ENCODE measurements around the gene UBQLN4.

DNA sequence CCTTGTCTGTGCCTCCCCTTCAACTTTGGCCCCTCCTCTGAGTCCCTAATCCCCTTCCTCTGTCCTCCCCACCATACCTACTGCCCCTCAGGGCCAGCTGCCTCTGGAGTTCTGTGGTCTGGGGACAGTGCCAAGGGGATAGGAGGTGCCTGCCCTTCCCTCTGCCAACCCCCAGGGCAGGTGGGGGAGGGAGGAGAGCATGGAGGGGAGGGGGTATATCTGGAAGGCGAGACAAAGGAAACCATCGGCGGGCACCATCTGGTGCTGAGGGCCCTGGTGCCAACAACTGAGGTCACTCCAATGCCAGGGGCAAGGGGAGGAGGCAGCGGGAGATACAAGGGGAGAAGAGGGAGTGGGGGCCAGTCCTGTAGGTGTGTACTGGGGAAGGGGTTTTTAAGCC lies 16.9 kb upstream of the UBQLN4 start:
- TF ChIP-seq, protein P1, sequence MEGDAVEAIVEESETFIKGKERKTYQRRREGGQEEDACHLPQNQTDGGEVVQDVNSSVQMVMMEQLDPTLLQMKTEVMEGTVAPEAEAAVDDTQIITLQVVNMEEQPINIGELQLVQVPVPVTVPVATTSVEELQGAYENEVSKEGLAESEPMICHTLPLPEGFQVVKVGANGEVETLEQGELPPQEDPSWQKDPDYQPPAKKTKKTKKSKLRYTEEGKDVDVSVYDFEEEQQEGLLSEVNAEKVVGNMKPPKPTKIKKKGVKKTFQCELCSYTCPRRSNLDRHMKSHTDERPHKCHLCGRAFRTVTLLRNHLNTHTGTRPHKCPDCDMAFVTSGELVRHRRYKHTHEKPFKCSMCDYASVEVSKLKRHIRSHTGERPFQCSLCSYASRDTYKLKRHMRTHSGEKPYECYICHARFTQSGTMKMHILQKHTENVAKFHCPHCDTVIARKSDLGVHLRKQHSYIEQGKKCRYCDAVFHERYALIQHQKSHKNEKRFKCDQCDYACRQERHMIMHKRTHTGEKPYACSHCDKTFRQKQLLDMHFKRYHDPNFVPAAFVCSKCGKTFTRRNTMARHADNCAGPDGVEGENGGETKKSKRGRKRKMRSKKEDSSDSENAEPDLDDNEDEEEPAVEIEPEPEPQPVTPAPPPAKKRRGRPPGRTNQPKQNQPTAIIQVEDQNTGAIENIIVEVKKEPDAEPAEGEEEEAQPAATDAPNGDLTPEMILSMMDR (IDR thresholded peaks at IDR 0.05; ENCODE audit: borderline replicate concordance, extremely low read depth, low read length, poor library complexity, severe bottlenecking), result no peak
- TF ChIP-seq EZH2 (IDR thresholded peaks at IDR 0.05; ENCODE audit: borderline replicate concordance, low read depth, low read length, severe bottlenecking), result no peak

All from DND-41 (cell line).